ENCODE measurements around the gene MED28.
"Not testable (repeated sequence)": the region's sequence is repeated elsewhere in the genome, so short reads cannot be mapped to it uniquely, and the experiment has no call there.

The MED28 gene
- 23.2 to 78.0 (median 57.5) reads per million in 17 experiments for total RNA-seq

DNA sequence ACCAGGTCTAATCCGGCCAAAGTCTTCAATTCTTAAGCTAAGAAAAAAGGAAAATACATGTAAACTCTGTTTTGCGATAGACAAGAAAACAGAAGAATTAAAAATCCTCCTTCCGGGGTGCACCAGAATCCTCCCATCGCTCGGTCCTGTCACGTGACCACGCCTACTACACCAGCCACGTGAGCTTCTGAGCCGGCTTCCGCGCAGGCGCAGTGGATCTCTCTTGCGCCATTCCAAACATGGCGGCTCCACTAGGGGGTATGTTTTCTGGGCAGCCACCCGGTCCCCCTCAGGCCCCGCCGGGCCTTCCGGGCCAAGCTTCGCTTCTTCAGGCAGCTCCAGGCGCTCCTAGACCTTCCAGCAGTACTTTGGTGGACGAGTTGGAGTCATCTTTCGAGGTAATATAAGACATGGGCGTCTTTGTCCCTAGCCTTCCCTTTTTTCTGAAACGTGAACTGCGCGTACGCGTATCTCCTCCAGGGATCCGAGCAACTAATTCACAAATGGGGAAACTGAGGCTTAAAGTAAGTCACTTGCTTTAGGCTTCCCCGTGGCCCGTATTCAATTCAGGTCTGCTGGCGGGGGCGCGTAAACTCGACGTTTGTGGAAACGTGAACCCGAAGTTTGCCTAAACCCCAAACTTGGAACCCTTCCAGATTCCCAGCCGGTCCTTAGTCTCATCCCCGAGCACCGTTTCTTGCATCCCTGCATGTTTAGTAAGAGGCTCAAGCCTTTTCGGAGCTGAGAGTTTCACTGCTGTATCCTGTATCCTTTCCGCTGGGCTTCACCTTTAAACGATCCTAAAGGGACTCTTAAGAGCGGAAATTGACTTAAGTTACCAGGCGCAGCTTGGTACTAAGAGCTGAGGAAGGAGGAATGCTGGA, at the start of gene MED28:
Gene MED28, plus strand, starts transcription at position 226 of the 884 bp plus-strand sequence. Its CDS starts 14 bp downstream, at position 240.
- DNase-seq = peak; percentile 98 to 100 (median 98)

DNA sequence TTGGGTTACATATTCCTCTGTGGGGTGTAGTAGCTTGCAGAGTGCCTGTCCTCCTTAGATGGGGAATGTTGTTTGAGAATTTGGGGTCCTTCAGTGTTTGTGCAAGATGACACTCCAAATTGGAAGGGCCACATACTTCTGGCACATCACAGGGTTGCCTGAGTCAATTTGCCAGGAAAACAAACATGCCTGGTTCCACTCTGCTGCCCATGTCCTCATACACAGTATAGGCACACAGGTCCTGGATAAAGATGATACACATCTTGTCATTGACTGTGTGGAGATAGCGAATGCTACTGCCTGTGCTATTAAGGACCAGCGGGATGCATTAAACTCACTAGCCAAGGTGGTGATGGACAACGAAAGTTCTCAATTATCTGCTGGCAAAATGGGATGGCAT, 48.6 kb upstream of the MED28 start:
- no peak for DNase-seq

DNA sequence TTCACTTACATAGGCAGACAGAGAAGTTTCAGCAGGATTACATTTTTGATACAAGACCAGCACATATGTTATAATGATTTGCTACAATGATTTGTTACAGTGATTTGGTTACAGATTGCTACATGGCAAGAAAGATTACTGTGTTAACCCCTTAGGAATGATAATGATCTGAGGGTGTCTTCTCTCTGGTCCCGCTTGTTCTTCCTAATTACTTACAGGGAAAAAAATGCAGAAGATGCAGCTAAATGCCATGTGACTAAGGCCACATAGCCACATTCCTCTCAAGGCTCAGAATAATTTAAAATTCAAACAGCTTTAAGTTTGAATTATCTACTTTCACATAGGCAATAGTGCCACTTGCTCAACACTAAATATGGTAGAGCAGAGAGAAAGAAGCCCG, 47.2 kb upstream of the MED28 start:
- DNase-seq = no peak

GRCh38 chr4:17574206-17574605, 40.2 kb upstream of the MED28 start:
- DNase-seq = no peak

DNA sequence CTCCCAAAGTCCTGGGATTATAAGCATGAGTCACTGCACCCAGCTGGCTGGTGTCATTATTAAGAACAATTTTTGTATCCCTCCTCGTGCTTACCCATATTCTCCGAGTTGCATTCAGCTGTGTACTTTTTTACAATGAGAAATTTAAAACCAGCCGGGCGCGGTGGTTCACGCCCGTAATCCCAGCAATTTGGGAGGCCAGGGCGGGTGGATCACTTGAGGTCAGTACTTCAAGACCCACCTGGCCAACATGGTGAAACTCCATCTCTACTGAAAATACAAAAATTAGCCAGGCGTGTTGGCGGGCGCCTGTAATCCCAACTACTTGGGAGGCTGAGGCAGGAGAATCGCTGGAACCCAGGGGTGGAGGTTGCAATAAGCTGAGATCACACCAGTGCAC, 39.3 kb upstream of the MED28 start:
- DNase-seq = not testable (repeated sequence)

GRCh38 chr4:17576932-17577664, 37.3 kb upstream of the MED28 start, which contains the start of gene LAP3:
LAP3 (plus strand) TSS chr4:17577198; CDS start chr4:17577466, 268 bp downstream.
- DNase-seq = peak; percentile 98 to 99 (median 99)

DNA sequence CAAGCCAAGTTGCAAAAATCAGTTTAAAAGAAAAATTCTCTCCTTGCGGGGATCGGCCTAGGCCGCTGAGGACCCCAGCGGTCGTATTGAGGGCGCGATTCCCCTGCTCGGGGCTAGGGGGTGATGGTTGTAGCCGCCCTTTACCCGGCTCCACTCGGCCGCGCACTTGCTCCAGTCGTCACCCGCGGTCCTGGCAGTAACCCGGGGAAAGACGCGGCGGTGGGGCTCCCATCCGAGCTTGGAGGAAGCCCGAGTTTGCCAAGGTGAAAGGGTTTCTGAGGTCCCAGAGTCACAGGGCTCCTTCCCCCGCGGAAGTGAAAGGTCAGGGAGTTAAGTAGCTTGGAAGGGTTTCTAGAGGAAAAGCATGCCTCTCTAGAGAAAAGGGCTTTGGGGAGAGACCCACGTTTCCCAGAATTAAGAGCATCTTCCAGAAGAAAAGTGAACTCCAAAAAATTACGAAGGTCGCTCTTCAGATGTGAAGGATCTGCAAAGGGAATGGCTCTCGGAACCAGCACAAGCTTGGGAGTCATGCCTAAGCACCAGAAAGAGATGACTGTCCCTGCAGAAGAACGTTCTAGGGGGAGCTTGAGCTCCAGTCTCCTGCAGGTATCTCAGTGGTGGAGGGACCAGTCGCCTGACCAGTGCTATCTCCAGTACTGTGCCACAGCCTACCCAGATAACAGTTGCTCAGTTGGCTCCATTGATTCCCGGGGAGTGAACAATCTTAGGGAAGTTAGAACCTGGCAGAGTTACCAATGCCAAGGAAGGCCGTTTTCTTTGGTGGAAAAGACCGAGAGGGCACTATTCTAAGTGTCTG, 36.6 kb upstream of the MED28 start:
- peak; percentile 53 to 71 (median 66) for DNase-seq

DNA sequence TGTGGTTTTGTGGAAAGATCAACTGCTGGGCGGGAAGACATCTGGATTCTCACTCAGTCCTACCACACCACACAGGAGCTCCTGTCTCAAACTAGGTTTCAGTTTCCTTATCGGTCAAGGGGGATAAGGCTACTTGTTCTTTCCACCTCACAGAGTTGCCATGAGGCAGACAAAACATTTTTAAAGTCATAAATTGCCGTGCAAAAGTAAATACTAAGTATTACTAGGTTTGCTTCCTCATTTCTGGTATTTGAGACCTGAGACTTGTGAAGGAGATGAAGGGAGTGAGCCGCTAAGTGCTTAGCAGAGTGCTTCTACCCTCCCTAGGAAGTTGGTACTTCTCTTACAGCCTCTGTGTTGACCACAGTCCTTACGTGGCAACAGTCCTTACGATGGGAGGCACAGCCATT, 36.0 kb upstream of the MED28 start:
- peak; percentile 8 to 58 (median 45) for DNase-seq

GRCh38 chr4:17580969-17581368, 33.5 kb upstream of the MED28 start:
- DNase-seq = no peak

- DNase-seq = no peak
These were observed 31.2 kb upstream of the MED28 start for GRCh38 chr4:17583276-17583675.

- no peak for DNase-seq
These were observed 30.5 kb upstream of the MED28 start for GRCh38 chr4:17583941-17584340.

GRCh38 chr4:17584521-17585213, 29.8 kb upstream of the MED28 start:
- no peak for DNase-seq

DNA sequence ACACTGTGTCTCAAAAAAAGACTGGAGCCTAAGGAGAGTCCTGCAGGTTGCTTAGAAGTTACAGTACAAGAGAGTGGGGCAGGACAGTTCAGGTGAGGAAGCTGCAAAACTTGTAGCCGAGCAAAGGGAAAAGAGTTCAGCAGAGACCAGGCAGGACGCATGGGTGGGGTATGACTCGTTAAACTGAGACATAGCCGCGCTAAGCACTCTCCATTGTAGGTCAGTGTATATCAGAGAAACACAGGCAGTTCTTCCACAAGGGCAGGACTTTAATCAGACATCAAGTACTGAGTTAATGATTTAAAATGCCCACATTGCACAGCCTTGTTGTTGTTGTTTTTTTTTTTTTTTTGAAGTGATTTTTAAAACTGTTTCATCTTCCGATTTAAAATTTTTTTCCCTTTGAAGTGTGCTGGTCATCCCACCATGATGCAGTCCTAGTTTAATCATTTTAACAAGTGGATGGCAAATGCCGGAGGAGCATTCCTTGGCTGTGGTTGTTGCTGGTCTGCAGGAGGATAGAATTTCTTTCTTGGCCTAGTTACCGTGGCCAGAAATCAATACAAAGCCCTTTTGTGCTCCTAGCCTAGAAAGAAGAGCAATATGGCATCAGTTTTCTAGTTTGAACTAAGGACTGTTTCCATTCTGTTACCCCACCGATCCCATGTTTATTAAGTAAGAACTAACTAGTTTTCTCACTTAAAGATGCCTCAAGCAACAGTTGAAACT, 27.2 kb upstream of the MED28 start:
- no peak for DNase-seq

- DNase-seq = no peak
These were observed 25.1 kb upstream of the MED28 start for GRCh38 chr4:17589355-17589754.

- DNase-seq = peak; percentile 73 to 90 (median 84)
These were observed 18.9 kb upstream of the MED28 start for GRCh38 chr4:17595471-17596005.

DNA sequence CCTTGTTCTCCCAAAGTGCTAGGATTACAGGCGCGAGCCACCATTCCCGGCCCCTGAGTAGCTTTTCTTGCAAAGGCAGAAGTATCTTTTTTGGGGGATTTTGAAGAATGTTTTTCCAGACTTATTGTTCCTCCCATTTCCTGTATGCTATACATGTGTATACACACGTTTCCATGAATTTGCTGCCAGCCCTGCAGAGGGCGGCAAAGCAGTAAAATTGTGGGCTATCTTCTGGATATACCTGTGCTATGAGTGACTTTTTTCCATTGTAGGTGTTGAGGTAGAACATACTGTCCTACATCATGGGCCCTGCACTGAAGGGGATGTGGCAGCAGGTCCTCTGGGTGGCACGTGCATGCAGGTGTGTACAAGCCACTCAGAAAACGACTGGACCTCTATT, 16.9 kb upstream of the MED28 start:
- no peak for DNase-seq

GRCh38 chr4:17599826-17600225, 14.6 kb upstream of the MED28 start:
- no peak for DNase-seq

- DNase-seq = no peak
These were observed 9.2 kb upstream of the MED28 start for GRCh38 chr4:17605236-17605635.

- DNase-seq = peak in 3 of 4 experiments; percentile 65 to 71 (median 67)
These were observed 553 bp upstream of the MED28 start for GRCh38 chr4:17613761-17614415.

DNA sequence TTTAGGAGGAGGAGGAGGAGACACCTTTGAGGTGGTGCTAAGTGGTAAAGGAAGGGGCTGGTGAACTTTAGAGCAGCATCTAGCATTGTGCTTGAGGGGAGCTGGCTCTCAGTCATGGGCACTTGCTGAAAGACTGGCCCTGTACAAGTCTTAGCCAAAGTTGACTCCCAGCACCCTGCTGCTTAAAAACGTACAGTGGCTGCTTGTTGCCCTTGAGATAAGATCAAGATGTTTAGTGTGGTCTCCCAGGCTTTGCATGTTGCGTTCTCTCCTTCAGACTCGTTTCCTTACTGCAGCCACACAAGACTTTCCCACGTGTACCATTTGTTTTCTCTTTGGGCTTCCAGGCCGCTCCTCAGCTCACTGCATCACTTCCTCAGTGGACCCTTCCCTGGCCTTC, 1.8 kb downstream of the MED28 start:
- no peak for DNase-seq

Data from suppressor macrophage (primary cell).